GM19193 (cell line): Measurements from ENCODE around the gene SERPINE1.

Experiments
- POLR2A ChIP-seq: IDR thresholded peaks from 4 replicates; pipeline ENCODE4 v1.6.1; 2011; ENCODE audit not compliant: insufficient read depth, insufficient read length; ENCODE audit errors: extremely low read depth

The SERPINE1 gene

GRCh38 chr7:101170617-101171441 is 43.9 kb downstream of the SERPINE1 start:
- no peak for TF ChIP-seq POLR2A

DNA sequence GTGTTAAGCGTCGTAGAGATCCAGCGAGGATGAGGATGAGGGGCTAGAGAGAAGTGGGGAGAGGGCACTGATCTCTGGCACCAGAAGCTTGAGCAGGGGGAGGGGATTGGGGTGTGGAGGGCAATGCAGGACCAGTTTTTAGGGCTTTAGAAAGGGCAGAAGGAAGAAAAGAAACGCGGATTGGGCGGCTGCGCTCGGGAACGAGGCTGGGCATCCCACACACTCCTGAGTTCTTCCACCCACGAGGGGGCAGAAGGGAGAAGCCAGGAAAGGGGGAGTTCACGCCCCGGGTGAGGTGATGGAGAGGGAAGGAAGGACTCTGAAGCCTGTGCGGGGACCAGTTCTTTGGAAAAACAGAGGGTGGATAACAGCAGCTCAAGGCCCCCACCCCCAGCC is 44.5 kb downstream of the SERPINE1 start:
- TF ChIP-seq POLR2A, result no peak

GRCh38 chr7:101172005-101172853 is 45.3 kb downstream of the SERPINE1 start:
- TF ChIP-seq POLR2A, result no peak

GRCh38 chr7:101172854-101173751 is 46.2 kb downstream of the SERPINE1 start:
- no peak for TF ChIP-seq POLR2A

DNA sequence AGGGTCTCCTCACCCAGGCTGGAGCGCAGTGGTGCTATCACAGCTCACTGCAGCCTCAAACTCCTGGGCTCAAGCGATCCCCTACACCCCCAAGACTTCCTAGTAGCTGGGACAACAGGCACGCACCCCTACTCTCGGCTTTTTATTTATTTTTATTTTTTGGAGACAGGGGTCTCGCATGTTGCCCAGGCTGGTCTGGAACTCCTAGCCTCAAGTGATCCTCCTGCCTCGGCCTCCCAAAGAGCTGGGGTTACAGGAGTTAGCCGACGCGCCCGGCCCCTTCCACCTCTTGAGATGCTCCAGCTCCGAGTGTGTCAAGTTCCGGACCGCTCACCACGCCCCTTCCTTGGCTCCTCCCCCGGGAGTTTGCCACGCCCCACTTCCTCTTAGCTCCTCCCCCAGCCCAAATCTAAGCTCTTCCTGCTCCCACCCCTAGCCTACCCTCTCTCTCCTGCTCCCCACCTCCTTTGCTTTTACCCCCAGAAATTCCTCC is 46.9 kb downstream of the SERPINE1 start:
- TF ChIP-seq POLR2A, result no peak

DNA sequence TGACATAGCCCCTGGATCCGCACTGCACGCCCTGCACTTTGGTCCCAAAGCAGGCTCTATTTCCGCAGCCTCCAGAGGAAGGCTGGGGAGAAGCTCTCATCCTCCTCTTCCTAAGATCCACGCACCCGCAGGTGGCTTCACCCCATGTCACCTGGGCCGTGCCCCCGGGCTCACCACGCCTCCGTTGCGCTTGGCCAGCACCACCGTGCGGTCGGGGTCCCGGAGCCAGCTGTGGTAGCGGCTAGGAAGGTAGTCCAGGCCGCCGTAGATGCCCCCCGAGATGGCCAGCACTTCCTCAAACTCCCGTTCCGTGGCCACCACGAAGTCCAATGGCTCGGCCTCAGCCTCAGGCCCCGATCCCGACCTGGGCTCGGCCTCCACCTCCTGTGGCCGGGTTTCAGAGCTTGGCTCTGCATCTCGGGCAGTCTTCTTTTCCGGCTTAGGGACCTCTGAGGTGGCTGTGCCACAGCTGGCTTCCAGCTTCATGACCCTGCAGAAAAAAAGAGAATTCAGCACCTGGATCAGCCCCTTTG is 47.5 kb downstream of the SERPINE1 start:
- no peak for TF ChIP-seq POLR2A

DNA sequence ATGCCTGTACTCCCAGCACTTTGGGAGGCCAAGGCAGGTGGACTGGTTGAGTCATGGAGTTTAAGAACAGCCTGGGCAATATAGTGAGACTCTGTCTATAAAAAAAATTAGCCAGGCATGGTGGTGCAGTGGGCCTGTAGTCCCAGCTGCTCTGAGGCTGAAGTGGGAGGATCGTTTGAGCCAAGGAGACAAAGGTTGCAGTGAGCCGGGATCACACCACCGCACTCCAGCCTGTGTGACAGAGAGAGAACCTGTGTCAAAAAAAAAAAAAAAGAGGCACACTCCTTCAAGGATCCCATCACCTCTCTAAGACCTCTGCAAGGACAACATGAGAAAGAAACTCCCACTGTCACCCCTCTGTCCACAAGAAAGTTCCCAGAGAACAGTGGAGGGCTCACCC is 48.8 kb downstream of the SERPINE1 start:
- TF ChIP-seq POLR2A, result no peak

GRCh38 chr7:101177644-101178043 is 50.7 kb downstream of the SERPINE1 start:
- TF ChIP-seq POLR2A, result no peak

DNA sequence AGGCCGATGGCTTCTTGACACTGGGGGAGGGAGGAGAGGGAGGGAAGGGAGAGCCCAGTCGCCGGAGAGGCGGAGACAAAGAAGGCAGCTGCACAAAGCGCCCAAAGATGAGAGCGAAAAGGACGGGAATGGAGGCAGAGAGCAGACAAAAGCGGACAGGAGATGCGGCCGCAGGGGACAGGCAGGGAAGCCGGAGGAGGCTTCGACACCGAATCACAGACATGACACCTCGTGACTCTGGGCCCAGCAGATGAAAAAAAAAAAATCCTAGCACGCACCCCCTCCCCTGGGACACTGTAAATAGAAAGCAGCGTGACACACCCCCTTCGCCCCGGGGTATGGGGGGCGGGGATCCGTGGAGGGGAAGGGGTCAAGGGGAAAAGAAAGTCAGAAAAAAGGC is 52.2 kb downstream of the SERPINE1 start:
- no peak for TF ChIP-seq POLR2A

DNA sequence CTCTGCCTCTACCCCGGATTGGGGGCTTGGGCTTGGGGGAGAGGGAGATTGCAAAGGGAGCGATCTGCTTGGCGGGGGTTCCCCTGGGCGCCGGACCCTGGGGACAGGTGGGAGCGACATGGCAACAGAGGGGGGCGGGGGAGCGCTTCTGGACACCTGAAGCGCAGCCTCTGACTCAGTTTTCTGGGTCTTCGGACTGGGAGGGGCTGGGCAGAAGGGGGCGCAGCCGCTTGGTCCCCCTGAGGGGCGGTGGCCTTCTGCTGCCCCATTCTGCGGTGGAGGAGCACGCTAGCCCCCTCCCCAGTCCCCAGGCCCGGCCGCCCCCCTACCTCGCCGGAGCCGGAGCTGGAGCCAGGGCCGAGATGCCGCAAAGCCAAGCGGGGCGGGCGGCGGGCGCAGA is 52.8 kb downstream of the SERPINE1 start:
- TF ChIP-seq POLR2A, result no peak

GRCh38 chr7:101180130-101180755 is 53.3 kb downstream of the SERPINE1 start, which contains the start of gene NAT16:
TSS of gene NAT16 (minus strand) at chr7:101180293. CDS start at chr7:101174807, 5,486 bp downstream.
- no peak for TF ChIP-seq POLR2A

DNA sequence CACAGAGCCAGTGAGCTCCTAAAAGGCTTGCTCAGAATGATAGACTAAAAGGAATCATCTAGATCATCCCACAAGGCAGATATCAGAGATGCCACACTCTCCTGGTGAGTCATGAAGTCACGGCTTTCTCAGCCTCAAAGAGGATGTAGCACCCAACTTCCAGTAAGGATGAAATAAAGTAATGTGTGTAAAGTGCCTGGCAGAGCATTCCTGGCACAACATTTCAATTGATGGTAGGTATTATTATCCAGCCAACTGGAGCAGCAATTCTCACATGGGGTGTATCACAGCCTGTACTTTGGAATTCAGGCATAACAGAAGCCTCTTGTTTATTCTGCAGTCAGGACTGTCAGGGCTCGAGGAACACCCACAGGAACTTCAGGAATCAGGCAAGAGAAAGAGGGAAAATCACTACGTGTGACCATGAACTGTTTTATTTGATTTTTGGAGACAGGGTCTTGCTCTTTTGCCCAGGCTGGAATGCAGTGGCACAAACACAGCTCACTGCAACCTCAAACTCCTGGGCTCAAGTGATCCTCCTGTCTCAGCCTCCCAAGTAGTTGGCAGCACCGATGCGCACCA is 58.4 kb downstream of the SERPINE1 start:
- TF ChIP-seq POLR2A, result no peak

DNA sequence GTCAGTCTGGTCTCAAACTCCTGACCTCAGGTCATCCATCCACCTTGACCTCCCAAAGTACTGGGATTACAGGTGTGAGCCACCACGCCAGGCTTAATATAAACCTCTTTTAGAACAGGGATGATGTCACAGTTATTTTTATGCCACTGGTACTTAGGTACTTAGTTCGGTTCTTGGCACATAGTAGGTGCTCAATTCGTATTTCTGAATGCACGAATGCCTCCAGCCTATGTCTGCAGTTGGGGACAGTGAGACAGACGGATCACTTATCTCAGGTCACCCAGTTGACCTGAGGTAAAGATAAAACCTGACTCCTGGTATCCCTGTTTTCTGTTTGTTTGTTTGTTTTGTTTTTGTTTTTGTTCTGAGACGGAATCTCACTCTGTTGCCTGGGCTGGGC is 59.3 kb downstream of the SERPINE1 start:
- TF ChIP-seq POLR2A, result no peak

DNA sequence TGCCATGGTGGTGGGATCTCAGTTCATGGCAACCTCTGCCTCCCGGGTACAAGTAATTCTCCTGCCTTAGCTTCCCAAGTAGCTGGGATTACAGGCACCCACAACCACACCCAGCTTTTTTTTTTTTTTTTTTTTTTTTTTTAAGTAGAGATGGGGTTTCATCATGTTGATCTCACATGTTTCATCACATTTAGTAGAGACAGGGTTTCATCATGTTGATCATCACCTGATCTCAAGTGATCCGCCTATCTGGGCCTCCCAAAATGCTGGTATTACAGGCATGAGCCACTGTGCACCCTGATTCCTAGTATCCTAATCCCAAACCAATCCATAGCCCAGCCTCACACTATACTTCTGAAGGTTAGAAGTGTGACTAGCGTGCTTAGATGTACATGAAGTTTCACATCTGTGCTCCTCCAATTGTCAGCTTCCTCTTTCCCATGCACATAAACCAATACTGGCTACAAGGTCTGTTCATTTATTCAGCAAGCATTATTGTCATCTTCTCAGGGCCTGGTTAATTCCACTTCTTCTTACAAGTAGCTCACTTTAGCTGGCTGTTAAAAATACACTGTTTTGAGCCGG is 60.0 kb downstream of the SERPINE1 start:
- no peak for TF ChIP-seq POLR2A
